Right atrium auricular region (tissue), 2 donors: ENCODE results near the gene DOK6. TPM values are rescaled to one million over a fixed set of nuclear protein-coding genes. Genes with fewer than 3 reads are reported as not detected.

Source experiments
- DNase-seq: peaks from one replicate; pipeline ENCODE4 v3.0.0-alpha.2; 2019; ENCODE audit warnings: low spot score
- H3K27ac ChIP-seq, 2 donors: fragments of 200-600 bp; sonication (generic); 1 replicate in 1 of 2; 2 replicates in 1 of 2; pipeline ENCODE4 v1.5.1; 2016 to 2019
- H3K27me3 ChIP-seq, 2 donors: fragments of 200-600 bp; sonication (generic); one replicate each; pipeline versions ENCODE4 v1.5.1 to v1.6.0; 2017 to 2019
- H3K36me3 ChIP-seq: fragments of 200-600 bp; sonication (generic); one replicate; pipeline ENCODE4 v1.5.1; 2016
- H3K4me1 ChIP-seq, 2 donors: fragments of 200-600 bp; sonication (generic); one replicate each; pipeline versions ENCODE4 v1.5.1 to v1.6.0; 2017 to 2019
- H3K4me3 ChIP-seq, 2 donors: fragments of 200-600 bp; sonication (generic); 1 replicate in 1 of 2; 2 replicates in 1 of 2; pipeline ENCODE4 v1.5.1; 2017 to 2019; ENCODE audit warnings: mild to moderate bottlenecking in 1 of 2, moderate library complexity in 1 of 2
- H3K9me3 ChIP-seq, 2 donors: fragments of 200-600 bp; sonication (generic); one replicate each; pipeline ENCODE4 v1.5.1; 2019
- total RNA-seq, 2 donors: library from RNA; depleted of rRNA; stranded (reverse); fragments of >200 nt; gene quantifications; one replicate each; pipeline ENCODE4 v1.1.0, GENCODE V29; 2016
- TF ChIP-seq, protein P1 (sequence below), 2 donors: fragments of 200-600 bp; sonication (generic); IDR thresholded peaks; one replicate each; pipeline ENCODE4 v1.5.1; 2019; ENCODE audit warnings: antibody characterized with exemption in 2 of 2

DOK6 gene
- total RNA-seq, 2 donors from 2014 or later = 2.0 to 5.7 TPM

DNA sequence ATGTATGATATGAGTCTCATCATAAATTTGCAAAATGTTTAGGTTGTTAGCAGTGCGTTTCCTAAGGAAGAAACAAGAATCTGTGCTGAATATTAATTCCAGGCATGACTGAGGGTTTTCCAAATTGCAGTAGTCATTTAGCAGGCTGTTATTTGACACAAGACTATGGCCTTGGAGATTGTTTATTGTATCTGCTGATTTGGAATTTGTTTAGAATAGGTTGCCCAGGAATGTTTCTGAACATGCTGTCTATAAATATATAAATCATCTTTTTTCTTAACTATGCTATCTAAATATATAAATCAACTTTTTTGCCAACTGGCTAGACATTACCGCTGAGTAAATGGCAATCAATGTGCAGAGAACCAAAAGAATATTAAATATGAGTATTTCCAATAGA, 90.9 kb downstream of the DOK6 start:
- H3K27me3 ChIP-seq = no peaks in the 10 kb centered on the region
- peaks cover 0 to 5% of the 10 kb centered on the region in 2 donors for H3K9me3 ChIP-seq
- no peaks in the 10 kb centered on the region for H3K4me1 ChIP-seq
- H3K4me3 ChIP-seq = no peak overlapping the region
- DNase-seq = no peak
- H3K27ac ChIP-seq = no peak overlapping the region
- TF ChIP-seq, protein P1, sequence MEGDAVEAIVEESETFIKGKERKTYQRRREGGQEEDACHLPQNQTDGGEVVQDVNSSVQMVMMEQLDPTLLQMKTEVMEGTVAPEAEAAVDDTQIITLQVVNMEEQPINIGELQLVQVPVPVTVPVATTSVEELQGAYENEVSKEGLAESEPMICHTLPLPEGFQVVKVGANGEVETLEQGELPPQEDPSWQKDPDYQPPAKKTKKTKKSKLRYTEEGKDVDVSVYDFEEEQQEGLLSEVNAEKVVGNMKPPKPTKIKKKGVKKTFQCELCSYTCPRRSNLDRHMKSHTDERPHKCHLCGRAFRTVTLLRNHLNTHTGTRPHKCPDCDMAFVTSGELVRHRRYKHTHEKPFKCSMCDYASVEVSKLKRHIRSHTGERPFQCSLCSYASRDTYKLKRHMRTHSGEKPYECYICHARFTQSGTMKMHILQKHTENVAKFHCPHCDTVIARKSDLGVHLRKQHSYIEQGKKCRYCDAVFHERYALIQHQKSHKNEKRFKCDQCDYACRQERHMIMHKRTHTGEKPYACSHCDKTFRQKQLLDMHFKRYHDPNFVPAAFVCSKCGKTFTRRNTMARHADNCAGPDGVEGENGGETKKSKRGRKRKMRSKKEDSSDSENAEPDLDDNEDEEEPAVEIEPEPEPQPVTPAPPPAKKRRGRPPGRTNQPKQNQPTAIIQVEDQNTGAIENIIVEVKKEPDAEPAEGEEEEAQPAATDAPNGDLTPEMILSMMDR (IDR thresholded peaks at IDR 0.05) = no peak
- no peaks in the 10 kb centered on the region for H3K36me3 ChIP-seq

DNA sequence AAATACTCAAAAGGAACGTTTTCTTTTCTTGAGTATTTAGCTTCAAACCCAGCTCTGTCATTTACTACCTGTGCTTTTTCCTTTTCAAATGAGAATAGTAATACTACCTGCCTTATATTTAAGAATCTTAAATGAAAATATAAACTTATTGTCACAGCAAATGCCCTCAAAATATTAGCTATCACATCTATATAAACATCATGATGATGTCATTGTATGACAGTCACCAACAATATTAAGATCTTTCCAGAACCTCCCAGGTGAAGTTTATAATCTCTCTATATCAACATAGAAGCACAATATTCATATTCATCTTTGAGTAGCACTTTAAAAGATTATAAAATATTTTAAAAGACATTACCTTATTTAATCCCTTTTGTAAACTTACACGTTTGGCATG, 92.2 kb downstream of the DOK6 start:
- Histone ChIP-seq H3K36me3 (no peaks in the 10 kb centered on the region), H3K27me3 (no peaks in the 10 kb centered on the region), H3K4me1 (no peaks in the 10 kb centered on the region), H3K27ac (no peak overlapping the region), H3K9me3 (peaks cover 0 to 5% of the 10 kb centered on the region in 2 donors), H3K4me3 (no peak overlapping the region)
- DNase-seq = no peak
- TF ChIP-seq, protein P1 (IDR thresholded peaks at IDR 0.05) = no peak

- H3K36me3 ChIP-seq = no peaks in the 10 kb centered on the region
- no peaks in the 10 kb centered on the region for H3K9me3 ChIP-seq
- H3K27me3 ChIP-seq = no peaks in the 10 kb centered on the region
- no peaks in the 10 kb centered on the region for H3K4me1 ChIP-seq
- DNase-seq = no peak
- no peak overlapping the region for H3K4me3 ChIP-seq
- H3K27ac ChIP-seq = no peak overlapping the region
- TF ChIP-seq, protein P1 (IDR thresholded peaks at IDR 0.05) = no peak
Measured at GRCh38 chr18:69494841-69495240, 94.2 kb downstream of the DOK6 start.

- Histone ChIP-seq H3K9me3 (no peaks in the 10 kb centered on the region), H3K4me1 (no peaks in the 10 kb centered on the region), H3K4me3 (no peak overlapping the region), H3K36me3 (no peaks in the 10 kb centered on the region), H3K27ac (no peak overlapping the region), H3K27me3 (no peaks in the 10 kb centered on the region)
- DNase-seq = no peak
- TF ChIP-seq, protein P1 (IDR thresholded peaks at IDR 0.05) = no peak
Measured at GRCh38 chr18:69495338-69495737, 94.7 kb downstream of the DOK6 start.

DNA sequence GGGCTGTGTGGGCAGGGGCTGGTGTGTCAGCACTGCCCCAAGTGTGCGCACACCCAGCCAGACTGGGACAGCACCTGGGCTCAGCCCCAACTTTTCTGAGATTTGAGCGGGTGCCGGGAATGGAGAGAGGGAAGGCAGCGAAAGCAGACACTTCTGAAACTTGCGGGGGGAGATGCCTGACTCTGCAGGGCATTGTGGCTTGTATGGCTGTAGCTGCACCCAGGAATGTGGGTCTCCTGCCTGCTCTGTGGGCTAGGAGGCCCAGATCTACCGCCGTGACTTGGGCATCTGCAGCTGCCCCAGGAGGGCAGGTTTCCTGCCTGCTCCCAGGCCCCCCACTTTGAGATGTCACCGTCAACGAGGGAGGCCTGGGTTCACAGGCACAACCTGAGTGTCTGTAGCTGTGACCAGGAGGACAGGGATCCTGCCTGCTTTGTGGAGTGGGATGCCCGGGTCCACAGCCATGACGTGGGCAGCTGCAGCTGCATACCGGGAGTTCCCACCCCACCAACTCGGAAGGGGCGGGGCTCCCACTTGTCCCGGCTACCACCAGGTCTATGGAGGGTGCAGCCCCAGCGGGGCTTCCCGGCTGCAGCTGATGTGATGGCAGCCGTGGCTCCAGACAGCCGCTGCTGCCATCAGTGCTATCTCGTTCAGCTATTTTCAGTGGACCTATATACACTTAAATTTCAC, 95.3 kb downstream of the DOK6 start:
- no peak for DNase-seq
- Histone ChIP-seq H3K27ac (no peak overlapping the region), H3K9me3 (no peaks in the 10 kb centered on the region), H3K4me1 (no peaks in the 10 kb centered on the region), H3K27me3 (no peaks in the 10 kb centered on the region), H3K4me3 (no peak overlapping the region), H3K36me3 (no peaks in the 10 kb centered on the region)
- TF ChIP-seq, protein P1 (IDR thresholded peaks at IDR 0.05) = no peak

- Histone ChIP-seq H3K4me3 (no peak overlapping the region), H3K36me3 (no peaks in the 10 kb centered on the region), H3K27me3 (no peaks in the 10 kb centered on the region), H3K27ac (no peak overlapping the region), H3K9me3 (no peaks in the 10 kb centered on the region), H3K4me1 (no peaks in the 10 kb centered on the region)
- TF ChIP-seq, protein P1 (IDR thresholded peaks at IDR 0.05) = no peak
- DNase-seq = no peak
Measured at GRCh38 chr18:69518989-69519388, 118.3 kb downstream of the DOK6 start.
